BE2C (cell line): ENCODE data around the gene ERFL.
A peak's percentile ranks its signal among the peaks of the same experiment; 100 is the strongest.

Experiments
- DNase-seq: peaks from one replicate; pipeline ENCODE4 v3.0.0-alpha.2; 2020
- H3K27me3 ChIP-seq: fragments of 250-450 bp; sonication (Bioruptor Pico); 2 replicates; pipeline ENCODE4 v1.5.1; 2020; ENCODE audit warnings: mild to moderate bottlenecking
- H3K36me3 ChIP-seq: fragments of 250-450 bp; sonication (Bioruptor Pico); 2 replicates; pipeline ENCODE4 v1.5.1; 2020; ENCODE audit warnings: mild to moderate bottlenecking
- H3K4me1 ChIP-seq: fragments of 250-450 bp; sonication (Bioruptor Pico); 2 replicates; pipeline ENCODE4 v1.5.1; 2020
- H3K4me3 ChIP-seq: 2 replicates; pipeline ENCODE4 v1.5.1; 2011; ENCODE audit warnings: low read depth, low read length
- H3K9me3 ChIP-seq: fragments of 250-450 bp; sonication (Bioruptor Pico); 2 replicates; pipeline ENCODE4 v1.5.1; 2020
- TF ChIP-seq, protein P1 (sequence below): IDR thresholded peaks from 2 replicates; pipeline ENCODE4 v1.5.1; 2012; ENCODE audit warnings: mild to moderate bottlenecking, low read depth, low read length

The ERFL gene

DNA sequence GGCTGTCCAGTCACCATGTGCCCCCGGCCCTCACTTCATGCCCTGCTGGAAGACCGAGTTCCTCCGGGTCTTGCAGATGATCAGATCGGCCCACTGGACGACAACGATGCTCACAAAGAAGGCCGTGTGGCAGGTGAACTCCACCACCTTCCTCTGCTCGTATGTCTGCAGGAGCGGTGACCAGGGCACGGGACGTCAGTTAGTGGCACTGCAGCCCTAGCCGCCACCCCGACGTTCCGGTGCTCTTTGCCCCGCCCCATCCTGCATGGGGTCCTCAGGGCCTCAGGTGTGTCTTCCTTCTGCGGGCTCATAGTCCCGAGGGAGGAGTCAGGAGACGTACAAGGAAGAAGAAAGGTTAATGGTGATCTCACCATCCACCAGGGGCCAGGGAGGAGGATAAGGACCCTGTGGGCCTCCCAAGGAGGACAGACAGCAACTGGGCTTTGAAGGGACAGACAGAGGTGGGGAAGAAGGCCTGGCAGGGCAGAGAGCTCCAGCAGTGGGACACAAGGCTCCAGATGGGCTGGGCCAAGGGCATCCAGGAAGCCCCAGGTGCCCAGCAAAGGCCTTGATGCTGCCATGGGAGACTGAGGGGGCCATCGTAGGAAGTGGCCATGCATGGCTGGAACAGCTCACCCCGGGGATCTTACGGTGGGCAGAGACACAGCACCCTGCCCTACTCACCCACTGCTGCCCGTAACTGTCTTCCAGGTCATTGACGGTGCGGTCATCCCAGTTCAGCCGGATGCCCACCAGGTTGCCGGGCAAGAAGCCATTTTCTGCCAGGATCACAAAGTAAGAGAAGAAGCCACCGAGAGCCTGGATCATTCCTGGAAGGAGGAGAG, 40.7 kb upstream of the ERFL start:
- TF ChIP-seq, protein P1, sequence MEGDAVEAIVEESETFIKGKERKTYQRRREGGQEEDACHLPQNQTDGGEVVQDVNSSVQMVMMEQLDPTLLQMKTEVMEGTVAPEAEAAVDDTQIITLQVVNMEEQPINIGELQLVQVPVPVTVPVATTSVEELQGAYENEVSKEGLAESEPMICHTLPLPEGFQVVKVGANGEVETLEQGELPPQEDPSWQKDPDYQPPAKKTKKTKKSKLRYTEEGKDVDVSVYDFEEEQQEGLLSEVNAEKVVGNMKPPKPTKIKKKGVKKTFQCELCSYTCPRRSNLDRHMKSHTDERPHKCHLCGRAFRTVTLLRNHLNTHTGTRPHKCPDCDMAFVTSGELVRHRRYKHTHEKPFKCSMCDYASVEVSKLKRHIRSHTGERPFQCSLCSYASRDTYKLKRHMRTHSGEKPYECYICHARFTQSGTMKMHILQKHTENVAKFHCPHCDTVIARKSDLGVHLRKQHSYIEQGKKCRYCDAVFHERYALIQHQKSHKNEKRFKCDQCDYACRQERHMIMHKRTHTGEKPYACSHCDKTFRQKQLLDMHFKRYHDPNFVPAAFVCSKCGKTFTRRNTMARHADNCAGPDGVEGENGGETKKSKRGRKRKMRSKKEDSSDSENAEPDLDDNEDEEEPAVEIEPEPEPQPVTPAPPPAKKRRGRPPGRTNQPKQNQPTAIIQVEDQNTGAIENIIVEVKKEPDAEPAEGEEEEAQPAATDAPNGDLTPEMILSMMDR: no peak
- Histone ChIP-seq H3K4me3 (no peak overlapping the region), H3K36me3 (peaks cover 82% of the 10 kb centered on the region), H3K4me1 (no peaks in the 10 kb centered on the region), H3K9me3 (no peaks in the 10 kb centered on the region), H3K27me3 (no peaks in the 10 kb centered on the region)
- no peak for DNase-seq

DNA sequence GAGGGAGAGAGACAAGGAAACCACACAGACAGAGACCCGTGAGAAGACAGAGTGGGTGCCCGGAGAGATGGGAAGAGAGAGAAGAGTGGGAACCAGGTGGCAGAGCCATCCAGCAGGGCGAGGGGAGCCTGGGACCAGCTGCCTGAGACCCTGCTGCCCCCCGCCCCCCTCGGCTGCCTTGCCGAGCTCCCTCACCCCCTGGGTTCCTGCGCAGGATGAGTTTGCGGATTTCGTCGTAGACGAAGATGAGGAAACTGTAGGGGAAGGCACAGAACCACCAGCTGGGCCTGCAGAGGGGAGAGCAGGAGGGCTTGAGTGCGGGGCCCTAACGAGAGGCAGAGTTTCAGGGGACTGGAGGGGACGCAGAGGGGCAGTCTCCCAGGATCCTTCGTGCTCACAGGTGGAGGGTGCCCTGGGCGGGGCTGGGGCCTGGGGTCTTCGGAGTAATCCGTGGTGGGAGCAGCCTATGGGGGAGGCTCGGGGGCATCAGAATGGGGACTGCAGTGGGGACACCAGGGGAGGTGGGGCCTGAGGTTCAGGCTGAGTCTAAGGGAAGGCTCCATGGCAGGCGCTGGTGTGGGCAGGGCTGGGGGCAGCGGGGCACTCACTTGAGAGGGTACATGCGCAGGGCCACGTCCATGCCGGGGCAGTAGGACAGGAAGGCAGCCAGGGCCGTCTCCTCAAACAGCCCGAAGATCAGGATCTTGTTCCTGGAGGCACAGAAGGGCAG, 39.0 kb upstream of the ERFL start:
- Histone ChIP-seq H3K27me3 (no peaks in the 10 kb centered on the region), H3K9me3 (no peaks in the 10 kb centered on the region), H3K4me3 (no peak overlapping the region), H3K36me3 (peaks cover 72% of the 10 kb centered on the region), H3K4me1 (no peaks in the 10 kb centered on the region)
- DNase-seq: no peak
- TF ChIP-seq, protein P1: no peak

DNA sequence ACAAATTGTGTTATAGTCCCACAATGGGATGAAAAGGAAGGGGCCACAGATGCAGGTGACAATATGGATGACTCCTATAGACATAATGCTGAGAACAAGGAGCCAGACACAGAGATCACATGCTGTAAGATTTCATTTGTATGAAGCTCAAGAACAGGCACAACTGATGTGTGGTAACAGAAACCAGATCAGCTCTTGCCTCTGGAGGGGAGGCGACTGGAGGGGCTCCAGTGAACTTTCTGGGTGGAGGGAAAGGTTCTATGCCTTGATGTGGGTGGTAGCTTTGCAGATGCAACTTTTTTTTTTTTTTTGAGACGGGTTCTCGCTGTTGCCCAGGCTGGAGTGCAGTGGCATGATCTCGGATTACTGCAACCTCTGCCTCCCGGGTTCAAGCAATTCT, 36.9 kb upstream of the ERFL start:
- Histone ChIP-seq H3K4me1 (no peaks in the 10 kb centered on the region), H3K27me3 (no peaks in the 10 kb centered on the region), H3K9me3 (no peaks in the 10 kb centered on the region), H3K36me3 (peaks cover 54% of the 10 kb centered on the region), H3K4me3 (no peak overlapping the region)
- no peak for DNase-seq
- TF ChIP-seq, protein P1: no peak

DNA sequence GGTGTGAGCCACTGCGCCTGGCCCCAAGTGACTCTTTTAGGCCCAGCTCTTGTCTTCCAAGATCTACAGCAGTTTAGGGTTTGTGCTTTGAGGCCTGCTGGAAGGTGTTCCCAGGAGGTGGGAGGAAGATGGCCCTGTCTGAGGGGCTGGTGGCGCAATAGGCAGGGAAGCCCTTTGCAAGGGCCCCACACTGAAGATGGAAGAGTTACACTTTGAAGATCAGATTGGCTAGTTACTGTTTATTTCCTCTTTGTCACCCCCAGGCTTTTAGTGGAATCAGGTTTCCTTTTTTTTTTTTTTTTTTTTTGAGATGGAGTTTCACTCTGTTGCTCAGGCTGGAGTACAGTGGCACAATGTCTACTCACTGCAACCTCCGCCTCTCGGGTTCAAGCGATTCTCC, 32.7 kb upstream of the ERFL start:
- no peaks in the 10 kb centered on the region for H3K9me3 ChIP-seq
- H3K27me3 ChIP-seq: no peaks in the 10 kb centered on the region
- no peak overlapping the region for H3K4me3 ChIP-seq
- no peak for DNase-seq
- TF ChIP-seq, protein P1: no peak
- H3K4me1 ChIP-seq: no peaks in the 10 kb centered on the region
- H3K36me3 ChIP-seq: peaks cover 16% of the 10 kb centered on the region

DNA sequence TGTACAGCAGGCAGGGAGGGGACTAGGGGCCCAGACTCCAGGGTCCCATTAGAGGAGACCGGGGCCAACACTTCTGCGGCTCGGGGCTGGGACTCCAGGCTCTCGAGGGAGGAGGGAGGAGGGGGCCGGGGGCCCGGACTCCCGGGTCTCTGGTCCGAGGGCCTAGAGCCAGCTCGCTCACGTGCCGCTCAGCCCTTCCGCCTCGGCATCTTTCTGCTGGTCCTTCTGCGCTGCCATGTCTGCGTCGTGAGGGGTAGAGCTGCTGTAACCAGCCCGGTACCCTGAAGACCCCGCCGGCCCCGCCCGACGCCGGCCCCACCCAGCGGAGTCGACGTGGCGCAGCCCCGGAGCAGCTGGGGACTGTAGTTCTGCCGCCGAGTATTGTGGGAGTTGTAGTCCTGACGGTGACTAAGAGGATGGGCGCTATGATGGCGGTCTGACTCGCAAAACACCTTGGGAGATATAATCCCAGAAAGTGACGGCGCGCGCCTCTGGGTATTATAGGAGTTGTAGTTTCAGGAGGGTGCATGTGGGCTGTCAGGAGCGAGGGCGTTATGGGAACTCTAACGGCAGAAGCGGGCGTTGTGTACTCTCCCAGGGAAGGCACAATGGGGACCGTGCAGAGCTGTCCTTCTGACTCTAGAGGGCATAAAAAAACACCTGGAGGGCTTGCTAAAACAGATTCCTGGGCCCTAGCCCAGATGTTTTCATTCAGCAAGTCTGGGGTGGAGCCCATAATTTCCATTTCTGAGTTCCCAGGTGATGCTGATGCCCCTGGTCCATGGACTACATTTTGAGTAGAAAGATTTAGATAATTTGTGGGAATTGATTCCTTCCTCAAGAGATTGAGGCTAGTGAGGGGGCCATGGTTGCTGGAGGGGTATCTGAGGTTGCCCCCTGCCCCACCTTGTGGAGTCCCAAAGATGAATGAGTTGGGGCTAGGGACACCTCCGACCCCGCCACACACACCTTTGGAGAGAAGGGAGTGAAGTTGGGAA, 31.1 kb upstream of the ERFL start, which contains the start of gene RABAC1:
RABAC1 (minus strand) TSS at position 266 of the 998 bp plus-strand sequence; CDS start at position 237, 29 bp downstream.
- Histone ChIP-seq H3K9me3 (no peaks in the 10 kb centered on the region), H3K27me3 (no peaks in the 10 kb centered on the region), H3K36me3 (peaks cover 5% of the 10 kb centered on the region; the same call in 1 of the 2 replicates), H3K4me1 (no peaks in the 10 kb centered on the region), H3K4me3 (peak within 1 kb of the TSS; percentile 92)
- peak; percentile 96 for DNase-seq
- TF ChIP-seq, protein P1: peak; percentile 42
